Globus pallidus (tissue), 1 donor: Measurements from ENCODE around the gene DPP8.
"Not testable (repeated sequence)": the region's sequence is repeated elsewhere in the genome, so short reads cannot be mapped to it uniquely, and the experiment has no call there.

ENCODE experiments used
- DNase-seq: peaks from one replicate; pipeline ENCODE4 v3.0.0-alpha.2; 2015; ENCODE audit warnings: low spot score

The DPP8 gene

GRCh38 chr15:65402961-65403360, 114.5 kb downstream of the DPP8 start:
- no peak for DNase-seq

DNA sequence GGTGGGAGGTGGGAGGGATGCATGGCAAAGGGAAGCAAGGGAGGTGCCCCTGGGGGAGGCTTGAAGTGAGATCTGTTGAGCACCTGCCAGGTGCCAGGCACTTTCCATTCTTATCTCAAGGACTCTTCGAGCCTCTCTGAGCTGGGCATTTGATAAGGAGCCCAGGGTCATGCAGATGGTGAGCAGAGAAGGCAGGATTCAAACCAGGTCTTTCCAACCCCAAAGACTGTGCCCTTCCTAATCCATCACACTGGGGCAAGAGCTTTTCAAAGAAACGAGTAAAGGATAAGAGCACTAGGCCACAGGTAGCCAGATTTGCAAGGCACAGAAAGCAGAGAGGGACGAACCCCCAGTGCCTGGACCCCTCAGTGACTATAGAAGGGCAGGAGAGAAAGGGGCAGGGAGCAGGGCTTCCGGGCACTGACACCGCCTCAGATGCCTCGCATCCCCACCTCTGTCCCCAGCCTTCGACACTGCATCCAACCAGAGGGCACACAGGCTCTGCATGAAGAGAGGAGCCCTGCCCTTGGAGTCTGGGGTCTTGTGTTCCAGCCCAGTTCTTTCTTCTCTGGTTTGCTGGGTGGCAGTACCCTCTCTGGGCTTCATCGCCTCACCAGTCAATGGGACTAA, 115.8 kb downstream of the DPP8 start:
- no peak for DNase-seq

- no peak for DNase-seq
Measured at GRCh38 chr15:65400760-65401610, 116.5 kb downstream of the DPP8 start.

DNA sequence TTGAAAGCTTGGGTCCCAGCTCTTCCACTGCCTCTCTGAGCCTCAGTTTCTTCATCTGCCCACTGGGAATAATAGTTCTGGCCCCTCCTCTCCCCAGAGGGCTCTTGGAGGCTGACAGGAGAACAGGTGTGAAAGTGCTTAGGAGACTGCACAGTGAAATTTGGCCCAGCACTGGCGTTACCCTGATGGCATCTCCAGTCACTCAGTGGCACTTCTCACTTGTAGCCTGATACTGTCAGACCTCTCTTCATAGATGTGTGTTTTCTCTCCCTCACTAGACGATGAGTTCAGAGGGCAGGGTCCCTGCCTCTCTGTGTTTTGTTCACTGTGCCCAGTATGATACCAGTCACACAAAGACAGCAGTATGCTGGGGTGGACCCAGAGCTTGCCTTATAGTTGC, 117.5 kb downstream of the DPP8 start:
- no peak for DNase-seq

GRCh38 chr15:65399001-65399706, 118.3 kb downstream of the DPP8 start:
- DNase-seq, result no peak

DNA sequence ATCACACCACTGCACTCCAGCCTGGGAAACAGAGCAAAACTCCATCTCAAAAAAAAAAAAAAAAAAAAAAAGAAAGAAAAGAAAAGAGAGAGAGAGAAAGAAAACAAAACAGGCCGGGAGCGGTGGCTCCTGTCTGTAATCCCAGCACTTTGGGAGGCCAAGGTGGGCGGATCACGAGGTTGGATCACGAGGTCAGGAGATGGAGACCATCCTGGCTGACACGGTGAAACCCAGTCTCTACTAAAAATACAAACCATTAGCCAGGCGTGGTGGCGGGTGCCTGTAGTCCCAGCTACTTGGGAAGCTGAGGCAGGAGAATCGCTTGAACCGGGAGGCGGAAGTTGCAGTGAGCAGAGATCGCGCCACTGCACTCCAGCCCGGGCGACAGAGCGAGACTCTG, 119.0 kb downstream of the DPP8 start:
- DNase-seq, result not testable (repeated sequence)

DNA sequence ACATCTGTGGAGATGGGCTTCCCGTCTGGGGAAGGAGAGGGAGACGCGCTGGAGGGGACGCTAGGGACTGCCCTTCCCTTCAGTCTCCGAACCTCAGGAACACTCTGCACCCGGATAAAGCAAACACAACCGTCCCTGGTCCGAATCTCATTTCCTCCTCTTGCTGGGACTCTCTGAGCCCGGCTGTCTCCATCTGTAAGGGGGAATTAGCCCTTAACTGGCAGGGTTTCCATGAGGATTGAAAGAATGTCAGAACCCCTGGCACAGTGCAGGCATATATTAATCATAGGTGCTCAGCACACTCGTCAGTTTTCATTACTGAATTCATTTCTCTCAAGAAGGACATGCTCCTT, 120.5 kb downstream of the DPP8 start:
- DNase-seq, result no peak

DNA sequence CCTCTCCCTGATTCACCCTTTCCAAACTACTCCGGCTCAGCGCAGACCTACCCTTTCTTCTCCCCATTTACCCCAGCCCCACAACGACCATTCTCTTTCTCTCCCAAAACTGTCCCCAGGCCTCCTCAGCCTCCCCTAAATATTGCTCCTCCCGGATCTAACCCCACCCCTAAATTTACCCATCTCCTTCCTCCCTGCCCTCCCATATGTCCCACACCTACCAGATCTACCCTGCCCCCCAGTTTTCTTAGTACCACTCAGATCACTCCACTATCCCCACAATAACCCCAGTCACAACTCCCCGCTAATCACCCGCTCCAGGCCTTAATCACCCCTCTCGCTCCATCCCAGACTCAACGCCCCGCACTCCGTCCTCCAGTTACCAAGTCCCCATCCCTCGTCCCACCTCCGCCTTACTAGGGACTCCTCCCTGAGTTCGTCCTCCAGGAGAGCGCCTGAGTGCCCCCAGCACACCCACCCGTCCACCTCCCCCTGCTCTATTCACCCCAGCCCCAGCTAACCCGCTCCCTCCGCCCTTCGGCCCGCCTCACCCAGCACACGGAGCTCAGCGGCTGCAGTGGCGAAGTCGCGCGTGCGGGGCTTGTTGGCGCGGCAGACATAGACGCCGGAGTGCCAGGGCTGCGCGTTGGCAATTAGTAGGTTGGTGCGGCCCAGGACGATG, 121.1 kb downstream of the DPP8 start:
- DNase-seq, result no peak

DNA sequence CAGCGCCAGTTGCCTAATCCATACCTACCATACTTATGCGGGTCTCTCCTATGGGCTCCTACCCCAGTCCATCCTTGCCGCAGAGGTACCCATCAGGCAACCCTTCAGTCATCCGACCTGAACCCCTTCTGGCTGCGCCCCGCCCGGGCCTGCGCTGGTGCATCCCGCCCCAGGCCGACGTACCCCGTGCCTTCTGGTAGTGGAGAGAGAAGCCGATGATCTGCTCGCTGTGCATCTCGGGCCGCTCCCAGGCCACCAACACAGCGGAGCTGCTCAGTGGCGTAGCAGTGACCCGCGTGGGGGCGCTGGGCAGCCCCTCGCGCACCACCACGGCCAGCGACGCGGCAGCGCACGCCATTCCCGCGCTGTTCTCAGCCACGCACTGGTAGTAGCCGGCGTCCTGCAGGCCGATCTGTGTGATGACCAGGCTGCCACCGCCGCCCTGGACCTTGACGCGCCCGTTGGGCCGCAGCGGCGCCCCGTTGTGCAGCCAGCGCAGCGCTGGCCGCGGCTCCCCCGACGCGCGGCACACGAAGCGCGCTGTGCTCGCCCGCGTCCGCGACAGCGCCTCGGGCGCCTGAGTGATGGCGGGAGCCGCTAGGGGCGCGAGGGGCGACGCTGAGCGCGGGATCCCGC, 121.8 kb downstream of the DPP8 start:
- no peak for DNase-seq

GRCh38 chr15:65394936-65395335, 122.6 kb downstream of the DPP8 start:
- DNase-seq, result no peak

GRCh38 chr15:65394280-65394789, 123.2 kb downstream of the DPP8 start:
- DNase-seq, result no peak

DNA sequence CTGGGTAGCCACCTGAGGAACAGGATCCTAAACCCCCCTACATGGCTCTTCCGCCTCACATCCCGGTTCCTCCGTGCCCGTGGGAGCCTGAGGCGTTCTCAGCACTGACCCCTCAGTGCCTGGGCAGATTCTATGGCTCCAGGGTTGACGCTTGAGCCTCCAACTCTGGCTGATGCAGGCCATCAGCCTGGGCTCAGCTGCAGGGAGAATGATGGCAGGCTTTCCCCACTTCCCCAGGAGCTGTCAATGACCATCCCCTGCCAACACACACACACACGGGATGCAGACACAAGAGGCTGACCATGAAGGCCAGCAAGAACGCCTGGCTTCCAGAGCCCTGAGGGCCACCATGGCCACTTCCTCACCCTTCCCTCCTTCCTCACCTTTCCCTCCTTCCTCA, 123.9 kb downstream of the DPP8 start:
- no peak for DNase-seq

- no peak for DNase-seq
Measured at GRCh38 chr15:65393091-65393490, 124.4 kb downstream of the DPP8 start.
